HG03095 (cell line): ENCODE results near the gene HOXB7.

ENCODE experiments used
- ATAC-seq: cut with Tn5 transposase; IDR thresholded peaks from one replicate; pipeline ENCODE4 v1.9.1; 2021; ENCODE audit warnings: moderate library complexity; ENCODE audit not compliant: unreplicated experiment

The HOXB7 gene

DNA sequence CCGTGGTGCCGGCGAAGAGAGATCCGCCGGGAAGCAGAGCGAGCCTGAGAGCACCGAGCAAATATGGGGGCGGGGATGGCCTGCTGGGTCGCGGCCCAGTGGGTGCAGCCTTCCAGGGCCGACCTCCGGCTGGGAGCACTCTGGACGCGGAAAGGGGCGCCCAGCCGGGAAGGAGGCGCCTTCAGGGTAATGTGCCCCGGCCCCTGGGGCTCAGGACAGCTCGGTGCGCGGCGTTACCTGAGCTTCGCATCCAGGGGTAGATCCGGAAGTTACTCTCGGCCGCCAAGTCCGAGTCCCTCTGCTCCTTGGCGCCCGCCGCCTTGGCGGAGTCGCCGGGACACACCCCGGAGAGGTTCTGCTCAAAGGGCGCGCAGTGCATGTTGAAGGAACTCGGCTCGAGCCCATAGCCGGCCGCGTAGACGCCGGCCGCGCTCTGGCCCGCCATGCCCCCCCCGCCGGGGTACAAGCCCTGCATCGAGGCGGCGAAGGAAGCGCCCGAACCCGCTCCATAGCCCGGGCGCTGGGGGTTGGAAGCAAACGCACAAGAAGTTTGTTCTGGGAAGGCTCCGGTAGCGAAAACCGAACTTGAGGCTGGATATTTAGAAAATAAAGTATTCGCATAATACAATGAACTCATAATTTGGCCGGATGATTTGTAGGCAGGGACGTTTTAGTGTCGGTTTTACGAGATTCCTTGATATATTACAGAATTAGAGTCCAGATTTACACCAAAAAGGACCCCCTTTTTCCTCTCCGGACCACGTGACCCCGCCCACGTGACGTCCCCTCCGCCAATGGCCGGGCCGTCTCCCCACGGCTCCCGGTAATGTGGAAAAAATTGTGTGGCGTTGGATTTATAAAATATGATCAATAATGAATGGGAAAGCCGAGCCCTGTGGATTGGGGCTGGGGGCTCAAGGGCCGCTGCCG lies at the start of gene HOXB7:
TSS of gene HOXB7 (minus strand) at position 736 of the 930 bp plus-strand sequence. CDS start at position 637, 99 bp downstream.
- ATAC-seq, result no peak

- no peak for ATAC-seq
These were observed 45.1 kb upstream of the HOXB7 start for GRCh38 chr17:48655913-48656312.

GRCh38 chr17:48649741-48650140 lies 38.9 kb upstream of the HOXB7 start:
- ATAC-seq, result no peak

DNA sequence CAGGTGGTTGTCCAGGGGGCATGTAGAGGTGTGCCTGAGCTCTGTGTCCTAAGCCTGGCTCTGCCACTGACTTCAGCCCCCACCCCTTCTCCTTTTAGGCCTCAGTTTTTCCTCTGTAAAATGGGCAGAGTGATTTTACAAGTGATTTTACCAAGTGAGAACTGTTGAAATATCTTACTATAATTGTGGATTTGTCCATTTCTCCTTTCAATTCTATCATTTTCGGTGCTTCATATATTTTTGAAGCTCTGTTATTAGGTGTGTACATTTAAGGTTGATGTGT lies 37.1 kb upstream of the HOXB7 start:
- ATAC-seq, result no peak

GRCh38 chr17:48647103-48647962 lies 36.5 kb upstream of the HOXB7 start:
- no peak for ATAC-seq

- ATAC-seq, result no peak
These were observed 35.6 kb upstream of the HOXB7 start for GRCh38 chr17:48646183-48647102.

GRCh38 chr17:48645639-48646182 lies 34.9 kb upstream of the HOXB7 start:
- no peak for ATAC-seq

- no peak for ATAC-seq
These were observed 34.2 kb upstream of the HOXB7 start for GRCh38 chr17:48644910-48645557.

- no peak for ATAC-seq
These were observed 33.3 kb upstream of the HOXB7 start for GRCh38 chr17:48644159-48644558.

- no peak for ATAC-seq
These were observed 32.8 kb upstream of the HOXB7 start for GRCh38 chr17:48643697-48644012.

DNA sequence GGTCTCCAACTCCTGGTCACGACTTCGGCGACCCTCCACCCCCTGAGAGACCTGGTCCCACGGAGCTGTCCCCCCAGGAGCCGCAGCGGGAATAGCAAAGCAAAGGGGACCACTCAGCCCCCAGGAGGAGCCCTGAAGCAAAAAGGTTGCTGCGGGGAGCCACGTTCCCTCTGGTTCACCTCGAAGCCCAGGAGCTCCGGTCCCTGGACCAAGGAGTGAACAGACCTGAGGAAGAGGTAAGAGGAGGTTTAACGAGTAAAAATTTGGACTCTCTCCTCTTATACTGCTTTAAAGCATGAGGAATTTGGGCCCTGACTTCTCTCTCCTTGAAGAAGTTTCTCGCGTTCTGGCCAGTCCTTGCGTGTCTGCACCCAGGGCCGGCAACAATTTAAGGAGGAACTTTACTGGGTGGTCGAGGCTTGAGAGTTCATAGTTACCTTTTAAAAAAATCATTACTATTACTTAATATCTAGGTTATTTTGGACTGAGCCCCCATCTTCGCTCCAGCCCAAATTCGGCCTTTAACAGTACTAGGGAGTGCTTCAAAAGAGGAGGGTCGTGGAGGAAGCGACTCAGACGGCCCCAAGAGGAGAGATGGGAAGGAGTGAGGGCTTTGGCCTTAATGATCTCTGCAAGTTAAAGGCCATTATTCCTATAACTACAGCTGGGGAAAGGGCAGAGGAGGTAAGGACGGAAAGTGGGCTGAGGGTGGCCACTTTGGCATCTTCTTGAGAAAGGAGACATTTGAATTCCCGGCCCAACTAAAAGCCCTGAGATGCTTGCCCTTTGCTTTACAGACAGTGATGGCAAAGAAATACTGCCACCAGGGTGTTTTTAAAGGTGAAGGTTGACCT lies 32.3 kb upstream of the HOXB7 start:
- no peak for ATAC-seq

DNA sequence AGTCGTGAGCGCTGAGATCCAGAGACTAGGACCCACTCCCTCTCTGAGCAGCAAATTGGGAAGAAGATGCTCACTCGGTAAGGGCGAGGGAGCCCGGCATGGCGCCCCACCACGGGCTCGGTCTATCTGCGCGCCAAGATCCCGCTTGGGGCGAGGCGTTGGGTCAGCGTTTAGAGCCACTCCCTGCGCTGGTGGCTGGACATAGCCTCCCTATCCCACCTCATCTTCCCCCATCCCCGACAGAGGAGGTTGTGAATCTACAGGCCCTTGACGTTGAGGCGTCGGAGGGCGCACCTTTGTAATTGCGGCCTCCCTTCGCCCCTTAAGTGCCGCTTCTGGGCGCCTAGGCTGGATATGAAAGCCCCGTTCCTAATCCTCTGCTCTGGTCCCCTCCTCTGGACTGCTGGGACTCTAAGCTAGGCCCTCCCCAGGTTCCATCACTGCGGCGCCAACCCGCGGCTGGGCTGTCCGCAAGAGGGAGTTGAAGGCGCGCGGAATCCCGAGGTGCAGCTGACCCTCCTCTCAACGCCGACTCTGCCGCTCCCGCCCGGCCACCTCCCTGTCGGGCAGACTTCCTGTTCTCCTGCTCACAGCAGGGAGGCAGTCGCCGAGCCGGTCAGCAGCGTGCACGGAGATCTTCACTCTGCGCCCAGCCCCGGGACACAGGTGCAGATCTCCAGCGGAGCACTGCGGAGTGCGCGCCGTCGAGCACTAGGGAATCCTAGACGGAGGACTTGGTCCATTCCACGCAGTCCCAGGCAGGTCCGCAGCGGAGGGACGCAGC lies 31.4 kb upstream of the HOXB7 start:
- ATAC-seq, result no peak

DNA sequence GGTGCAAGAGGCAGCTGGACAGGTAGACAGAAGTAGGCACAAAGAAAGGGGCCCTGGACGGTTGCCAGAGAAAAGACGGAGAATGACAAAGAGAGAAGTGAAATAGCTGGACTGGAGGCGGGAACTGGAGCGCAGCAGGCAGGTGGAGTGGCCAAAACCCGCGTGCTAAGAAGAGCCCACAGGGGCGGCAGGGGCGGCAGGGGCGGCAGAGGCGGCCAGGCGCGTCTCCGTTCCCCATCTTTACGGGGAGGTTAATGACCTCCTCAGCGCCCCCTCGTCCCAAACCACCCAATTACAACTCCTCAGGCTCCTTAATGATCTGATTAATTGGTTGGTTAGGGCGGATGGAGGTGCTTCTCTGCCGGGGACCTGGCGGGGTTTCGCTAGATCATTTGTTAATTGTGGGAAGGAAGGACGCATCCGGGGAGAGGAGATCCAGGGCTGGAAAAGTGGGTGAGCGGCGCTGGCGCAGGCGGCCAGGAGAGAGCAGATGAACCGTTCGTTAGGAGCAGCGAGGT lies 30.8 kb upstream of the HOXB7 start:
- ATAC-seq, result no peak

GRCh38 chr17:48640858-48641180 lies 30.0 kb upstream of the HOXB7 start:
- ATAC-seq, result no peak

DNA sequence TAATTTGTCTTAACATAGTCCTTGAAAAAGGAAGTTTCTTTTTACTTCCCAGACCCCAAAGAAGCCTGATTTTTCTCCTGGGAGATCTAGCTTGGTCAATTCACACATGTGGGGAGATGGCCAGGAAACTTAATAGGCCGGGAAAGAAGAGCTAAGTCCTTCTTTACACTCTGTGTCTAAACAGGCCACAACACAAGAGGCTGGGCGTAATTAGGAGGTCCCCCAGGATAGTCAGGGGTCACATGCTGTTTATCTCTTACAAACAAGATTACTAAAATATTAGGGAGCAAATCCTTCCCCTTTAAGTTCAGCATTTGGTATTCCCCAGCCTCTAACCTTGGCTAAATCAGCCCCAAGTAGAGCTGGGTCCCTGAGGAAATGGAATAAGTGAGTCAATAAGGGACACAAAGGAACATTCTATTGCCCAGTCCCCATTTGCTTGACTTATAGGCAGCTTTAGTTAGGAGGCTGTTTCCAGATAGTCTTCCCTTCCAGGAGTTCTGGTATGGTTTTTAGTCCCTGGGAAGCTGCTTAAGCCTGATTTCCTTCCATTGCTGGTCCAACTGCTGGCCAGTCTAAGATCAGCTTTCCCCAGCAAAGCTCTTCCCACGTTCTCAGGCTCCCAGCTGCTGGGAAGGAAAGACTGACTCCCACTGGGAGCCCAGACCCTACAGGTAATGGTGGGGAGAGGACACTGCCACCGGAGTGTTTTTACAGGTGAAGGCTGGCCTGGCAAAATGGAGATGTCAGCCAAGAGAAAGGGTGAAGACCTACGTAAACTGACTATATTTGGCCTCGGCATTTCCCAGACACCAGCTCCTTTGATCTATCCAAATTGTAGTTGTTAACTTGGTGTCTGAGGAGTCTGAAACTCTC lies 29.4 kb upstream of the HOXB7 start:
- ATAC-seq, result no peak

DNA sequence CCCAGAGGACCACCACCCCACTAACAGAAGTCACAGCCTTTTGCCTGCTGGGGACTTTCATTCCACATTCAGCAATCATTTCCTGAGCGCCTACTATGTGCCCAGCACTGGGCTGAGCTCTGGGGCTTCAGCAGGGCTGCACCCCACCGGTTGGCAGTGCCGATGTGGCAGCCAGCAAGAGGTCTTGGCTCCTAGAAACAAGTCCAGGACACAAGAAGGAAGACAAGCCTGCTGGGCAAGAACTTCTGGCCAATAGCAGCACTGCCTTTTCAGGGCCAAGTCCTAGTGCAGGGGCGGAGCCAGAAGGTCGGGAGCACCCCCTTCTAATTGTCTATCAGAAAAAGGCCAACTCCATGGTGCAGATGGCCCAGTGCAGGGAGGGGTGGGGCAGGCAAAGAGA lies 28.3 kb upstream of the HOXB7 start:
- ATAC-seq, result no peak
